HG02642 (cell line): ENCODE results near the gene SAMD14.

ENCODE experiments used
- ATAC-seq: cut with Tn5 transposase; IDR thresholded peaks from one replicate; pipeline ENCODE4 v1.9.1; 2021; ENCODE audit warnings: mild to moderate bottlenecking; ENCODE audit not compliant: unreplicated experiment, poor library complexity

The SAMD14 gene

DNA sequence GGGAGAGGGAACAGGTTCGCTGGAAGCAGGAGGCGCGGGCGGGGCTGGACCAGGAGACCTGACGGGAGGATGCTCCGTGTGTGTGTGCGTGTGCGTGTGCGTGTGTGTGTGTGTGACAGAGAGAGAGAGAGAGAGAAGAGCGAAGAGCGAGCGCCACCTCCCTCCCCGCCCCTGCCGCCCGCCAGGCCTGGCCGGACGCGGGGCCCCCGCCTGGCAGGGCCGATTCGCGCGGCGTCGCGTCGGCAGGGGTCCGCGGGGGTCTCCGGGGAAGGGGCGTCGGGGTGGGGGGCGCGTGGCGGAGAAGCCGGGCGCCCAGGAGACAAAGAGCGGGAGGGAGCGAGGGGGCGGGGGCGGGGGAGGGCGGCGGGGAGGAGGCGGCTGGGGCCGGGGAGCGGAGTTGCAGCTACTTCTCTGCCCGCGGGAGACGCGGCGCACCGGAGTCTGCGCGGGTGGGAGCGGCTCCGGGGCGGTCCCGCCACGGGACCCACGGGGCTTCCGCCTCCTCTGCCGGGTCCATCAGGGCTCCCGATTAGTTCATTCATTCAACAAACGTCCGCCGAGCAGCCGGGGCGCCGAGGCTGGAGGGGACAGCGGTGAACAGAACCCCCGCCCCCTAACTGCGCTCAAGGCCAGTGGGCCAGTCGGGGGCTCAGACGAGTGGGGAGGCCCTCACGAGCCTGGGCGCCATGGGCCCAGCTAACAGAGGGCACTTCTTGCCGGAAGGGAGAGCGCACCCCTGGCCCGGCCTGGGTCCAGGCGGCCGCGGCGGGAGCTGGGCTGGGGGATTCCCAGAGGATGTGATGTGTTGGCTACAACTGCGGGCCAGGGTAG, at the start of gene SAMD14:
SAMD14 (minus strand) TSS at position 433 of the 831 bp plus-strand sequence. CDS start 5,201 bp downstream, outside the sequence.
- ATAC-seq, result no peak

DNA sequence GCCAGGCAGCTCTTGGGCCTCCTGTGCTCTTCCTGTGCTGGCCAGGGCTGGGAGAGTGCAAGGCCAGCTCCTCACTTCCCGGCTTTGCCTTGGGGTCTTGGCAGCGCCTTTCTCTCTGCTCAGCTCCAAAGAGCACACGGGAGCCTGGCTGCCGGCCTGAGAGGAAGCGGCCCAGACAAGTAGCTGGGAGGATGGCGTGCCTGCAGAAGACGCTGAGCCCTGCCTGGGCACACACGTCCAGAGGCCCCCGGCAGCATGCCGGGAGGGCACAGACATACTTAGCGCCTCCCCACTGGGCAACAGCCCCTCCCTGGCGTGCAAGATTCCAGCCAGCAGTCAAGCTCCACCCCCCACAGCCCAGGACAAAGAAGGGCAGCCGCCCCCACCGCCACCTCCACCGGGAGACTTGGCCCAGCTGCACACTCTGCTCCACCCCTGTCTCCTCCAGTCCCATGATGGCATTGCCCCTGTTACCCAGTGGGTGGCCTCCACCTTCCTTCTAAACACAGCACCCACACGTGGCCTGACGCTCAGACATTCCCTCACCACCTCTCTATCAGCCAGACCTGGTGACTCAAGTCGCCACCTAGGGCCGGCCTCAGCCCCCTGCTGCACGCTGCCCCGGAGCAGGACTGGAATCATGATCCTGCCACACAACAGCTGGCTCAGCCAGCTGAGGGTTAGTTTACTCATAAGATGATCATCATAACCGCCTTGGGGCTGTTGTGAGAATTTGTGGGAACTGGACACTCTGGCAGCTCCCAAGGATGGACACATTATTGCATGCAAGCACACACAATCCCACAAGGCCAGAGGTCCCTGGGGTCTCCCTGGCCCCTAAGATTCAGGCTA, 48.2 kb upstream of the SAMD14 start:
- peak; percentile 69 for ATAC-seq

- no peak for ATAC-seq
These were observed 47.5 kb upstream of the SAMD14 start for GRCh38 chr17:50177476-50177875.

- no peak for ATAC-seq
These were observed 46.8 kb upstream of the SAMD14 start for GRCh38 chr17:50176559-50177357.

DNA sequence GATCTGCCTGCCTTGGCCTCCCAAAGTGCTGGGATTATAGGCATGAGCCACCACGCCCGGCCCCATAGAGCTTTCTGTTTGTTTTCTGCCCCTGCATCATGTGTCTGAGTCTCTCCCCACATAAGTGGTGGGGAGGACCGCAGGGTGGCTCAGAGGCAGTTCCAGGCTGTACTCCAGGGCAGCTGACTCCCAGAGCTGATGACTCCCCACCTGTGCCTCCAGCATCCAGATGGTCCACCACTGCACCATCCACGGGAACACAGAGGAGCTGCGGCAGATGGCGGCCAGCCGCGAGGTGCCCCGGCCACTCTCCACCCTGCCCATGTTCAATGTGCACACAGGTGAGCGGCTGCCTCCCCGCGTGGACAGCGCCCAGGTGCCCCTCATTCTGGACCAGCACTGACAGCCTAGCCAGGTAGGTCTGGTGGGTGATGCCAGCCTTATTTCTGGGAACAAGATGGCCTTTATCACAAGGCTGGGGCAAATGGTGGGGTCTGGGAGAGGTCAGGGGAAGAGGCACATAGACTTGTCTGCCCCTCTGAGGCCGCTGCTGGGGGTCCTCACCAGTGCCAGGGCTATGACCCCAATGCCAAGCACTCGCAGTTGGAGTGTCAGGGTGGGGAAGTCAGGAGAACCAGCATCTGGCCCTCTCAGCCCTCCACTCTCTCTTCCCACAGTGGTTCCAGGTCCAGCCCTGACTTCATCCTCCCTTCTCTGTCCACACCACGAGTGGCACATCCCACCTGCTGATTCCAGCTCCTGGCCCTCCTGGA, 45.3 kb upstream of the SAMD14 start:
- no peak for ATAC-seq

GRCh38 chr17:50174444-50174843, 44.5 kb upstream of the SAMD14 start:
- no peak for ATAC-seq

DNA sequence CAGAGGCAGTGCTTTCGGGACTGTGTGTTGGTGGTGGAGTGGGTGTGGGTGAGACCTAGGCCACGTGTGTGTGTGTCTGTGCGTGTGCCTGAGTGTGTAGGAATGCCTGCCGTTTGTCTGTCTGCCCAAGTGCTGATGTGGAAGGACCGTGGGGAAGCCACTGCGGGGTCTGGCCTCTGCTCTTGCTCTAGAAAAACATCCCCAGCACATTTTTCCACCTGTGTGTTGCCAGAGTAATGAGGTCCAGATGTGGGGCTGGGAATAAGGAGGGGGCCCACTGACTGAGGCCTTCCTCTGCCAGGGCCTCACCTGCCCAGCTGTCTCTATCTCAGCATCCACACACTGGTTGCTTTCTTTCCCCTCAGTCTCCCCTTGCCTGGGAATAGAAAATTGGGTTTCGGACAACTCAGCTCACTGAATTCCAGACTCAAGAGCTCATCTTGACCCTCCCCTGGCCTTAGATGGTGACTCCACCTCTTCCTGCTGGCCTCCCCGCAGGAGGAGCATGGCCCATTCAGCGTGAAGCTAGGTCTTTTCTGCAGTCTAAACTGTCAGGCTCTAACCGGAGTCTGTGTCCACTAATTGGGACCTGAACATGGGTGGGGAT, 43.5 kb upstream of the SAMD14 start:
- no peak for ATAC-seq

DNA sequence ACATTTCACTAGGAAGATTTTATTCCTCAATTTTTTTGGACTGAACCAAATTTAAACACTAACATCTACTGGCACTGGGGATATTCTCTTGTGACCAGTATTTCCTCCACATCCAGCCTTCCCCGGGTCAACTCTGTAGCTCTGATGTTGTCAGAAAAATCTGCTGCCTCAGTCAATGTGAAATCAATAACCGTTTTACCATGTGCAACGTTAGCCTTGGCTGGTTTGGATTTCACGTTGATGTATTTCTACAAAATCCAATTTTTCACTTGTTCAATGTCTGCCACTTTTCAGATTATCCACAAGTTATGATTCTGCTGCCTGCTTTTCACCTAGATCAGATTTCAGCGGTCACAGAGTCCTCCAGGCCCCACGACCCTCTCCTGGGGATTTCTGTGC, 43.0 kb upstream of the SAMD14 start:
- no peak for ATAC-seq

DNA sequence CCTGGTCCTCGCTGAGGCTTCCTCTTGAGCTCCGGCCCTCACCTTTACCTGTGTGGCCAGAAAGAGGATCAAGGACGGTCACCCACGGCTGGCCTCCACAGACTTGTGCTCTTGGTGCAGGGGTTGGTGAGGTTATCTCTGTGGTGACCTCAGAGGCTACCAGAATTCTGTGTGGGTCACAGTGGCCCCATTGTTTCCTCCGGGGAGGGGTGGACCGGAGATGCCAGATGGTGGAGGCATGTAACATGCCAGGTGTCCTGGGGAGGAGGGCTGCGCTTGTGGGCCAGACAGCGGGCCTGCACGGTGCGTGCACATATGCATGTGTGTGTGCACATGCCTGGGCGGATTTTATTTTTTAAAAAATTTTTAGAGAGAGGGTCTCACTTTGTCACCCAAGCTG, 42.2 kb upstream of the SAMD14 start:
- no peak for ATAC-seq

GRCh38 chr17:50171371-50172071, 41.6 kb upstream of the SAMD14 start:
- ATAC-seq, result no peak

GRCh38 chr17:50170662-50171370, 40.9 kb upstream of the SAMD14 start:
- ATAC-seq, result peak; percentile 71

DNA sequence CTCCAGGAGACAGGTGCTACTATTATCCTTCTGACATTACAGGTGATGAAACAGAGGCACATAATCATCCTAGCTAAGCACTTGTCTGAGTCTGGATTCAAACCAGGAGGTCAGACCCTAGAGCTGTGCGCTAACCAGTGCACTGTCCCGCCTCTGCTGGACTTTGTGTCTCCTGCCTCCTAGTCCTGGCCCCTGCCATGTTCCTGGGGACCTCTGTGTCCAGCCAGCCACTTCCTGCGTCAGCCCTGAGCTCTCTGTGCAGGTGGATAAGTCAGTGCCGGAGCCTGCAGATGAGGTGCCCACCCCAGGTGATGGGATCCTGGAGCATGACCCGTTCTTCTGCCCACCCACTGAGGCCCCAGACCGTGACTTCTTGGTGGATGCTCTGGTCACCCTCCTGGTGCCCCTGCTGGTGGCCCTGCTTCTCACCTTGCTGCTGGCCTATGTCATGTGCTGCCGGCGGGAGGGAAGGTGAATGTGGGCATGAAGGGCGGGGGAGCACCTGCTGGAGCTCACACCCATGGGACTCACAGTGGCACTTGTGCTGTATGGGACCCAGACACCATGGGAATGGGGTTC, 40.0 kb upstream of the SAMD14 start:
- no peak for ATAC-seq

GRCh38 chr17:50169121-50169764, 39.3 kb upstream of the SAMD14 start:
- ATAC-seq, result no peak

DNA sequence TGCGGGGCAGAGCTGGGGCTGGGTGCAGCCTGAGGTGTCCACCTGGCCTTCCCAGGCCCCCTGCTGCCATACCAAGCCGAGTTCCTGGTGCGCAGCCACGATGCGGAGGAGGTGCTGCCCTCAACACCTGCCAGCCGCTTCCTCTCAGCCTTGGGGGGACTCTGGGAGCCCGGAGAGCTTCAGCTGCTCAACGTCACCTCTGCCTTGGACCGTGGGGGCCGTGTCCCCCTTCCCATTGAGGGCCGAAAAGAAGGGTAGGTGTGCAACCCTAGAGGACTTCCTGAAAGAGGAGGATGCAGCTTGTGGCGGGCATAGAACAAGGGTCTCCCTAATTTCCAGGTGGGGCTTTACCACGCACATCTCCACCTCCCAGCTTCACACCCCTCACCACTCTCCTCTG, 38.4 kb upstream of the SAMD14 start:
- no peak for ATAC-seq

- no peak for ATAC-seq
These were observed 37.4 kb upstream of the SAMD14 start for GRCh38 chr17:50167371-50167770.

DNA sequence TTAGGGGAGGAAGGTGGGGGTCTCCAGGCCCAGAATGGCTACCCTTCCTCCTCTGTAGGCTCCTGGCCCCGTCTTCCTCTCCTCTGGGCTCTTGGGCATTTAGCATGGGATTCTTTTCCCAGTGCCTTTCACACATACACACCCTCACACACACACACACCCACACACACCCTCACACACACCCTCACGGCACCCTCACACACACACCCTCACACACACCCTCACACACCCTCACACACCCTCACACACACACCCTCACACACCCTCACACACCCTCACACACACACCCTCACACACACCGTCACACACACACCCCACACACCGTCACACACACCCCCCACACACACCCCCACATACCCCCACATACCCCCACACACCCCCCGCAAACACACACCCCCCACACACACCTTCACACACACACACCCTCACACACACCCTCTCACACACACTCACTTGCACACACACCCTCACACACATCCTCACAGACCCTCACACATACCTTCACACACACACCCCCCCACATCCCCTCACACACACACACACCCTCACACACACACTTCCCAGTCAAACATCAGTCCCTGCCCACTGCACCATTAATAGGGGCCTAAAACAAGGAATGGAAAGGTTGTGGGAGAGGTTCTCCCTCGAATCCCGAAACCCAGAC, 36.7 kb upstream of the SAMD14 start:
- no peak for ATAC-seq
